Ecto neural progenitor cell (in vitro differentiated cells): ENCODE measurements around the gene B4GALT2.

Source experiments
- DNase-seq: peaks from one replicate; pipeline ENCODE4 v3.0.0-alpha.2; 2018; ENCODE audit warnings: low spot score

B4GALT2 gene

GRCh38 chr1:44002606-44003157, 23.7 kb downstream of the B4GALT2 start:
- DNase-seq, result no peak

DNA sequence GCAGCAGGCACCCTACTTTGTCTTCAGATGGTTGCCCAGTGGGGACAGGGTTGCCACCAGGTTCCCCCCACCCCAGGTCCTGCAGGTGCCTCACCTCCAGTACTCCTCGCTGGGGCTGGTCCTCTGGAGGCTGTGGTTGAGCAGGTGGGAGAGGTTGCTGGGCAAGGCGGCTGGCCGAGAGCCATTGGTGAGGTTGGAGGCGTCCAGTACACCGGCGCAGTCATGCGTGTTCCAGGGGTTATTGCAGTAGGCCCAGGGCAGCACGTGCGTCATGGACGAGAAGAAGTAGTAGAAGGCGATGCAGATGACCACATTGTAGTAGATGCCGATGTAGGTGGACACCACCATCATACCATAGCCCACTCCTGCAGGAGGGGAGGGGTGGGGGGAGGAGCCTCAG, 29.2 kb downstream of the B4GALT2 start:
- DNase-seq, result no peak

- no peak for DNase-seq
These were observed 32.0 kb downstream of the B4GALT2 start for GRCh38 chr1:44010935-44011471.

DNA sequence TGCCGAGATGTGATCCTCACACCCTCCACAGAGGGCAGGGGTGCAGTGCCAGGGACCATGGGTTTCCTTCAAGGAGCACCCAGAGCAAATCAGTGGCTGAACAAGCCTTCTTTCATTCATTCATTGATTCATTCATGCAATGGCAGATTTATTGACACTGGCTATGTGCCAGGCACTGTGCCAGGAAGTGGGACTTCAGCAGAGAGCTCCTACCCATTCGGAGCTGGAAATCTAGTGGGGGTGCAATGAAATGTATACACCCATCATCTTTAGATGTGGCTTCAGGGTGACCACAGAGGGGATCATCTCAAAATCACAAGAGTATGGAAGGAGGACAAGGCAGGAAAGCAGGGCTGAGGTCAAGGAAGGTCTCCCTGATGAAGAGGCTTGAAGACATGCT, 33.4 kb downstream of the B4GALT2 start:
- DNase-seq, result no peak

DNA sequence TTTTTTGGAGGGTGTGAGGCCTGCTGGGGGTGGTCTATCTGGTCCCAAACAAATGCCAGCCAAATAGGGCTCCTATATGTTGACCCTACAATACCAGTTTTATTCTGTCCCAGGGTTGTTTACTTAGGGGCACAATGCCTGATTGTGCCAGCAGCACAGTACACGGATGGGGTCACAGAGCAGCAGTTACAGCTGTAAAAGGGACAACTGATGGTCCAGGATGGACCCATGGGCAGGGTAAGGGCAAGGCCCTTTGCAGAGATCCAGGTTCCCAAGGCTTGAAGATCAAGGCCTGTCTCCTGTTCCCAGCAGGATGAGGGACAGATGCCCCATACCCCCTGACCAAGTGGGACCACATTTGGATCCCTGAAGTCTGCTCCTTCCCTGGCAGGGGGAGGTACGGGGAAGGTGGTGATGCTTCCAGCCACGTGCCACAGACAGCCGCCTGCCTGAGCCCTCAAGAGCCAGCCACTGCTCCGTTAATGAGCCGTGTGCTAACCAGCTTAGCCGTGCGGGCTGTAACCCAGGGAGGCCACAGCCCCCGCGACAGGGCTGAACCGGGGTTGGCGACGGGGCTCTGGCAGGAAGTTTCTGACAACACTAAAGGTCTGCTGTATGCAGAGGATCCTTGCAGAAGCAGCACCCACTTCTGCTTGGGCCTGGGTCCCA, 34.1 kb downstream of the B4GALT2 start:
- DNase-seq, result no peak

GRCh38 chr1:44013949-44014348, 34.9 kb downstream of the B4GALT2 start:
- no peak for DNase-seq

DNA sequence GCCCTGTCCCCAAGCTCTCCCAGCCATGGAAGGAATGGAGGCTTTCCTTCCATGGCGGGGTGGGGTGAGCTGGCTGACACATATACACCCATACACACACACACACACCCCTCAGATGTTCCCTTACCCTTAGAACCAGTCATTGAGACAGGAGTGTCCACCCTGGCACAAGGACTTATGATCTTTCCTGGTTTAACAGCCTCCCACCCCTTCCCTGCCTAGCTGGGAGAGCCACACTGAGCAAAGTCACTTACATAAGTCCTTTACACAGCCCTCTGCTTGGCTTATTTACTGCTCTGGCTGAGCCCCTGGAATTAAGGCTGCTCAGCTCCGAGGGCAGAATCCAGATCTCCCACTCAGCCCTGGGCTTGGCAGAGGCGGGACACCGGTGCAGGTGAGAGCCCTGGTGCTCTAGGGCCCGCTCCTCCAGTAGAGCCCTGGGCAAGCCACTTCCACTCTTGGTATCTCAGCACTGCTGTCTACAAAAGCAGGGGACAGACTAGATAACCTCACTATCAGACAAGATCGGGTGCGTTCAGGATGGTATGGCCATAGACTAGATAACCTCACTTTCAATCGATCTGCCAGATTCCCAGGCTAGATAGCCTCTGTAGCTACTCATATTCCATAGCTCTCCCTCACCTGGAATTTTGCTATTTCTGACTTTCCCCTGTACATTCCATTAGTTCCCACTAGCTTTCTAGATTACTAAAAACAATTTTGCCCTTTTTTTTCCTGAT, 35.5 kb downstream of the B4GALT2 start:
- DNase-seq, result no peak

- no peak for DNase-seq
These were observed 36.2 kb downstream of the B4GALT2 start for GRCh38 chr1:44015206-44015605.

- DNase-seq, result no peak
These were observed 37.3 kb downstream of the B4GALT2 start for GRCh38 chr1:44016041-44016889.

DNA sequence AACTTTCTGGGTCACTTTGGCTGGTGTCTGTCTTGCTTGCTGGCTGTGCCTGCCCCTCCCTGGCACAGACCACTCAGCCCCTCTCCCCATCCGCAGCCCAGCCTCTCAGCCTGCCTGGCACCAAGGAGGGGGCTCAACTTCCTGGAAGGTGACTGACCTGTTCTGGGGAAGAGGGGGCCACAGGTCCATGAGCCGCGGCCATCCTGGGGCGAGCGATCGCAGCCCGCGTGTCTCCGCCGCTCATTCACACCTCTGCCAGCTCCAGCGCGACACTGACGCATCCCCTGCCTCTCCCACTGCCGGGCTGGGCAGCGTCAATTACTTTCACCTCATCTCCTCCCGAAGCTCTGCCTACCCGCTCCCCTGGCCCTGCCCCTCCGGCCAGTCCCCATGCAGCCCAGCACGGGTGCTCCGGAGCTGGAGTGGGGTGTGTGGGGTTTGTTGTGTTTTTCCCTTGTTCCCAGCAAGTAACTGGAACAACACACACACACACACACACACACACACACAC, 37.9 kb downstream of the B4GALT2 start:
- no peak for DNase-seq

DNA sequence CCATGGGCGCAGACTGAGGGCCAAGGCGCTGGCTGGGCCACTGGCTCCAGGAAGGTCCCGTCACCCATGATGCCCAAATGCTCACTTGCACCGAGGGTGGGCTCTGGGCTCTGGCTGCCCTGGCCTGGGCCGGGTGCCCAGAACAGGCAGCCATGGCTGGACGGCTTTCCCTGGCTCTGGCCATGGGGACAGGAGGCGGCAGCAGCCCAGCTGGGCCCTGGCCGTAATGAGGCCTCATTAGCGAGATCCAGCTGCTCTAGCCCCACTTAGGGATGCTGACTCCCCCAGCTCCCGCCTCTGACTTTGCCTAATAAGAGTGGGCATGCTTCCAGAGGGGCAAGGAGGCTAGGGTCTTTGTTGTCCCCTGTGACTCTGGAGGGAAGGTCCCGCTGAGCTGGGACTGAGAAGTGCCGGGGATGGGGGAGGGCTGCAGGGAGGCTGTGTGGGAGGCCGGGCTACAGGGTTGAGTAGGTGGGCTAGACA, 40.5 kb downstream of the B4GALT2 start:
- no peak for DNase-seq

GRCh38 chr1:44020464-44020863, 41.5 kb downstream of the B4GALT2 start:
- no peak for DNase-seq

DNA sequence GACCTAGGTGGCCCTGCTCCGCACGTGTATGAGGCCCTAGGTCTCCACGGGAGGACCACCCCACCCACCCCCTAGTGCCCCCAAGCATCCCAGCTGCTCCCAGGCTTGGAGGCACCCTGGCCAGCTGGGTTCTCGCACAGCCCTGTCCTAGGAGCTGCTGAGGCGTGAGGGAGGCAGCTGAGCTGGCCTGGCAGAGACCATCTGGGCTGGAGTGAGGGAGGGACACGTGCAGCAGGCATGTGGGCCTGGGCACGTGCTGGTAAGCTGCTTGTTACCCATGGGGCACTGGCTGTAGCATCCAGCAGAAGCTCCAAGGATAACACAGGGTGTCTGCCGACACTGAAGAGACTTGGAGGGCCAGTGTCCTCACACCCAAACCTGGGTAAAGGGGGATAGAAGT, 42.1 kb downstream of the B4GALT2 start:
- no peak for DNase-seq

DNA sequence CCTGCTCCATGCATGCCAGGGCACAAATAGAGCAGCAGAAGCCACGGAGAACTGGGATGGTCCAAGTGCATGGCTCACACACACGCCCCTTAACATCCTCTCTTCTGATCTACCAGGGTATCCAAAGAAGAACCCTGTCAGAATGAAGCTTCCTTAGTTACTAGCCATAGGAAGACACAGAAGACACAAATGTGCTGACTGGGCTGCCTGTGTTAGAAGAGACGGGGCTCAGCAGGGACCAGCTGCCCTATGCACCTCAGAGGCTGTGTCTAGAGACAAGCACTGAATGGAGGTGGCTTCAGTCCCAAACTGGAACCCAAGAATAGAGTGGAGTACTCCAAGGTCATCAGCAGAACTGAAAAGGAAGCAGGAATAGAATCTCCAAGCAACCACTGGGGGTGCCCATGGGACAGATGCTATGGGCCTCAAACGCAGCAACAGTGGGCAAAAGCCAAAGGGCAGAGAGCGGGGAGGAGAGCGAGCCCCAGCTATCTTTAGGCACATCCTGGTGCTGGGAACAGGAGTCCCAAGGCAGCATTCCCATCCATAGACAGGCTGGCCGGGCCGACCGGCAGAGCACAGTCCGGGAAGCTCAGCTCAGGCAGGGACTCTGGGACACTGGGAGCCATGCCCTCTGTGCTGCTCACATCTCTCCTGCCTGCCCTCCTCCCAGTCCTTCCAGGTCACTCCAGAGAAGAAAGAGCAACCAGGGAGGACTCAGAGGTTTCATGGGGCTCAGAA, 42.7 kb downstream of the B4GALT2 start:
- no peak for DNase-seq

DNA sequence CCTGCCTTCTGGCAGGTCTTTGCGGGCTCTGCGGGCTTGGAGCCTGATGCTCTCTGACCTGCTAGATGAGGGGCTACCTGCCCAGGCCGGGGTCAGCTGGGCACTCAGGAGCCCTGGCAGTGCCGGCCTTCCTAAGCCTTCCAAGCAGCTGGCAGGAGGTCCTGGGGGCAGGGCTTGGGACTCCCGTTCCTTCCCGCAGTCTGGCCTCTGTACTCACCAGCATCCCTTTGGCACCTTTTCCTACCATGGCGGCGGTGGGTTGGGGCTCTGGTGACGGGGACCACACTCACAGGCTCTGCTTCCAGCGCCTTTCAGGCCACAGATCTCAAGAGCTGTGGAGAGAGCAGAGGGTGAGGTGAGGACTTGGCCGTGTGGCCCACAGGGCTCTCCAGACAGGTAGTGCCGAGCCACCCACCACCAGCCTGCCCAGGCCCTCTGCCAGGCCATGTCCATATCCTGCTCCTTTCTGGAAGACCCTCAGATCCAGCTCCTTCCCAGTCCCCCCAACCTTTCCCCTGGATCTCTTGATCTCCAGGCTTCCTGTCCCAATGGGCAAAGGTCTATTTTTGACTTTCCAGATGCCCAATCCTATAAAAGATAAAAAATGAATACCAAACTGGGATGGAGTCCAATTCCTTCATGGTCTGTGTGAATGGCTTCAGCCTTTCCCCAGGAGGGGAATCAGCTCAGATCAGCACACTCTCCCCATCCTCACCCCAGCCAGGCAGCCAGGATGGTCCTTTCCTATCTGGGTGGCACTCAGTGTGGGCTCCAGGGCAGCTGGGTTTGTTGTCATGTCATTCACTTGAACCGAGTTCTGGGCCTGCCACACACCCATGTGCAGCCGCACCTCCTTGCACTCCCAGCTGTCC, 45.3 kb downstream of the B4GALT2 start:
- no peak for DNase-seq

DNA sequence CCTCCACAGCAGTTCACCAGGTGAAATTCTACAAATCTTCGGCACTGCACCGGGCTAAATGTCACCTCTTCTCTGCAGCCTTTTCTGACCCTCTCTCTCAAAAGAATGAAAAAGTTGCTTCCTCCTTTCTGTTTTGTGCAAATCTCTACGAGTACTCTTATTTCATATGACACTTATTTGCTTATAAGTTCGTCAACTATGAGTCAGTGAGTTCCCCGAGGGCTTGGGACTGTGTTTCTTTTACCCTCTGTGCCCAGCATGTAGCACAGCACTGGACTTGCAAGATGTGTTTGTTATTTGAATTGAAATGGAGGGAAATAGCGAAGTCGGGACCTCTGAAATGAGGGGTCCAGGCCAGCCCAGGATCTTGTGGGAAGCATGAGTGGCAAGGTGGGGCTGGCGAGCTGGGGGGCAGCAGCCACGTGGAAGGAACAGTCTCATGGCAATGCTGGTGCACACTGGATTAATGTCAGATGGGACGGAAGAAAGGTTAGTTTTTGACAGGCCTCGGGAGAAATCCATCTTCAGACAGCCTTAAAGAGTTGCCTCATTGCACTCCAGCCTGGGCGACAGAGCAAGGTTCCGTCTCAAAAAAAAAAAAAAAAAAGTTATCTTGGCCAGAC, 46.0 kb downstream of the B4GALT2 start:
- DNase-seq, result no peak

- no peak for DNase-seq
These were observed 46.8 kb downstream of the B4GALT2 start for GRCh38 chr1:44025816-44026215.

DNA sequence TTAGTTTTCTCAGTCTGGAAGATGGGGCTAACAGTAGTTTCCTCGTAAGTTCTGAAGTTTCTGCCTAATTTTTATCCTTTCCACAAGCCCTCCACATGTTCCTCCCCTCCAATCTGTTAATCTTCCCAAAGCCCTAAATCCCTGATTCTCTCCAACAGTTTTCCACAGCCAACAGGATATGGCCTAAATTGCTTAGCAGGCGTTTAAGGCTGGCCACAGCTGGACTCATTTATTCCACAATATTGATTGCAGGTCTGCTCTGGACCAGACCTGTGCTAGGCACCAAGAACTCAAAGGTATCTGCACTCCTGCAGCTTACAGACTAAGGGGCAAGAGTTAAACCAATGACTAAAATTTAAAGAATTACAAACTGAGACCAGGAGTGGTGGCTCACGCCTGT, 48.3 kb downstream of the B4GALT2 start:
- DNase-seq, result no peak

- peak; percentile 36 for DNase-seq
These were observed 50.4 kb downstream of the B4GALT2 start for GRCh38 chr1:44029260-44029910.
